Progenitor cell of endocrine pancreas (in vitro differentiated cells): ENCODE results near the gene HSPA1B. TPM values are rescaled to one million over a fixed set of nuclear protein-coding genes. Genes with fewer than 3 reads are reported as not detected.
A peak's percentile ranks its signal among the peaks of the same experiment; 100 is the strongest.
"Not testable (repeated sequence)": the region's sequence is repeated elsewhere in the genome, so short reads cannot be mapped to it uniquely, and the experiment has no call there.

Source experiments
- DNase-seq: peaks from one replicate; pipeline ENCODE4 v3.0.0; 2021; ENCODE audit warnings: low spot score; ENCODE audit not compliant: unreplicated experiment
- H3K27ac Mint-ChIP-seq: 2 replicates; pipeline ENCODE4 v1.8.0; 2021; ENCODE audit warnings: mild to moderate bottlenecking, moderate library complexity, mixed read lengths
- H3K27me3 Mint-ChIP-seq: 2 replicates; pipeline ENCODE4 v1.8.0; 2021; ENCODE audit warnings: mixed read lengths
- H3K36me3 Mint-ChIP-seq: 2 replicates; pipeline ENCODE4 v1.8.0; 2022; ENCODE audit warnings: mixed read lengths; ENCODE audit not compliant: insufficient read depth
- H3K4me1 Mint-ChIP-seq: 2 replicates; pipeline ENCODE4 v1.8.0; 2021; ENCODE audit warnings: low read depth, mixed read lengths
- H3K4me3 Mint-ChIP-seq: 2 replicates; pipeline ENCODE4 v1.8.0; 2021; ENCODE audit warnings: low read depth, mild to moderate bottlenecking, moderate library complexity, mixed read lengths
- H3K9me3 Mint-ChIP-seq: 2 replicates; pipeline ENCODE4 v1.8.0; 2021; ENCODE audit warnings: low read depth, mixed read lengths
- CTCF ChIP-seq: fragments of 200-600 bp; sonication (generic); IDR thresholded peaks from one replicate; pipeline ENCODE4 v1.5.0; 2021; ENCODE audit warnings: antibody characterized with exemption, mild to moderate bottlenecking; ENCODE audit not compliant: unreplicated experiment
- total RNA-seq: library from RNA; stranded (reverse); gene quantifications from 2 replicates; pipeline ENCODE4 v1.2.1, GENCODE V29; 2021

Gene HSPA1B
- total RNA-seq, 1 donor from 2014 or later, result 165 TPM

DNA sequence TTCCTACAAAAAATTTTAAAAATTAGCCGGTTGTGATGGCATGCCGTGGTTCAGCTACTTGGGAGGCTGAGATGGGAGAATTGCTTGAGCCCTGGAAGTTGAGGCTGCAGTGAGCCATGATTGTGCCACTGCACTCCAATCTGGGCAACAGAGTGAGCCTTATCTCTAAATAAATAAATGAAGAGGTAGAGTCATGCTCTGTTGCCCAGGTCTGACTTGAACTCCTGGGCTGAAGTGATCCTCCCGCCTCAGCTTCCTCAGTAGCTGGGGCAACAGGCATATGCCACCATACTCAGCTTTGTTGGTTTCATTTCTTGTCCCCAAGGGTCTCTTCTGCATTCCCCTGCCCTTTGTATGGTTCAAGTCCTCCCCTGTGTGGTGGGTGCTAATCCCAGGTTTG, 17.0 kb downstream of the HSPA1B start:
- H3K27ac Mint-ChIP-seq, result no peak overlapping the region
- DNase-seq, result no peak
- no peaks in the 10 kb centered on the region for H3K9me3 Mint-ChIP-seq
- no peak overlapping the region for H3K4me3 Mint-ChIP-seq
- H3K4me1 Mint-ChIP-seq, result no peaks in the 10 kb centered on the region
- H3K36me3 Mint-ChIP-seq, result peaks cover 13% of the 10 kb centered on the region
- TF ChIP-seq CTCF, result no peak
- no peaks in the 10 kb centered on the region for H3K27me3 Mint-ChIP-seq

GRCh38 chr6:31847276-31847978, 19.9 kb downstream of the HSPA1B start:
- peaks cover 2% of the 10 kb centered on the region for H3K36me3 Mint-ChIP-seq
- no peak overlapping the region for H3K4me3 Mint-ChIP-seq
- no peak for TF ChIP-seq CTCF
- H3K4me1 Mint-ChIP-seq, result peaks cover 5% of the 10 kb centered on the region
- H3K9me3 Mint-ChIP-seq, result no peaks in the 10 kb centered on the region
- no peak for DNase-seq
- H3K27ac Mint-ChIP-seq, result no peak overlapping the region
- H3K27me3 Mint-ChIP-seq, result no peaks in the 10 kb centered on the region

- Mint-ChIP-seq H3K9me3 (peaks cover 5% of the 10 kb centered on the region), H3K4me1 (peaks cover 5% of the 10 kb centered on the region), H3K4me3 (no peak overlapping the region), H3K27me3 (no peaks in the 10 kb centered on the region), H3K27ac (peak overlapping the region; percentile 56), H3K36me3 (peaks cover 12% of the 10 kb centered on the region)
- no peak for TF ChIP-seq CTCF
- DNase-seq, result no peak
These were observed 23.4 kb downstream of the HSPA1B start for GRCh38 chr6:31850765-31851484.

GRCh38 chr6:31851485-31851832, 23.9 kb downstream of the HSPA1B start:
- Mint-ChIP-seq H3K36me3 (peaks cover 12% of the 10 kb centered on the region), H3K4me1 (peaks cover 5% of the 10 kb centered on the region), H3K27ac (peak overlapping the region; percentile 56), H3K9me3 (peaks cover 5% of the 10 kb centered on the region), H3K4me3 (no peak overlapping the region), H3K27me3 (no peaks in the 10 kb centered on the region)
- no peak for DNase-seq
- no peak for TF ChIP-seq CTCF

- not testable (repeated sequence) for H3K27me3 Mint-ChIP-seq, H3K4me3 Mint-ChIP-seq, H3K4me1 Mint-ChIP-seq, H3K27ac Mint-ChIP-seq, DNase-seq, H3K9me3 Mint-ChIP-seq
- peaks cover 14% of the 10 kb centered on the region for H3K36me3 Mint-ChIP-seq
These were observed 24.6 kb downstream of the HSPA1B start for GRCh38 chr6:31851980-31852718.

DNA sequence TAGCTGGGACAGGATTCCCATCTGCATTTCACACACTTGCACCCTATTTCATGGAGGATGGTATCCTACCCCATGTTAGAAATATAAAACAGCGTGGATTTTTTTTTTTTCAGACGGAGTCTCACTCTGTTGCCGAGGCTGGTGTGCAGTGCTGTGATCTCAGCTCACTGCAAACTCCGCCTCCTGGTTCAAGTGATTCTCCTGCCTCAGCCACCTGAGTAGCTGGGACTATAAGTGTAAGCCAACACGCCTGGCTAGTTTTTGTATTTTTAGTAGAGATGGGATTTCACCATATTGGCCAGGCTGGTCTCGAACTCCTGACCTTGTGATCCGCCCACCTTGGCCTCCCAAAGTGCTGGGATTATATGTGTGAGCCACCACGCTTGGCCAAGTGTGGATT, 30.2 kb downstream of the HSPA1B start:
- H3K4me3 Mint-ChIP-seq, DNase-seq, H3K27ac Mint-ChIP-seq, H3K27me3 Mint-ChIP-seq, H3K9me3 Mint-ChIP-seq, H3K4me1 Mint-ChIP-seq: not testable (repeated sequence)
- peaks cover 21% of the 10 kb centered on the region for H3K36me3 Mint-ChIP-seq
